GM12864 (cell line): ENCODE results near the gene MICU1.
"Not testable (repeated sequence)": the region's sequence is repeated elsewhere in the genome, so short reads cannot be mapped to it uniquely, and the experiment has no call there.

Source experiments
- DNase-seq: peaks from one replicate; pipeline ENCODE4 v3.0.0-alpha.2; 2011; ENCODE audit warnings: low read depth
- H3K4me3 ChIP-seq: 2 replicates; pipeline ENCODE4 v1.5.1; 2011; ENCODE audit warnings: mild to moderate bottlenecking, low read depth, low read length, control low read depth
- CTCF ChIP-seq: IDR thresholded peaks from 2 replicates; pipeline ENCODE4 v1.5.1; 2011; ENCODE audit warnings: low read depth, mild to moderate bottlenecking, moderate library complexity, low read length, control low read depth, inconsistent platforms; ENCODE audit errors: missing control alignments

Gene MICU1, protein sequence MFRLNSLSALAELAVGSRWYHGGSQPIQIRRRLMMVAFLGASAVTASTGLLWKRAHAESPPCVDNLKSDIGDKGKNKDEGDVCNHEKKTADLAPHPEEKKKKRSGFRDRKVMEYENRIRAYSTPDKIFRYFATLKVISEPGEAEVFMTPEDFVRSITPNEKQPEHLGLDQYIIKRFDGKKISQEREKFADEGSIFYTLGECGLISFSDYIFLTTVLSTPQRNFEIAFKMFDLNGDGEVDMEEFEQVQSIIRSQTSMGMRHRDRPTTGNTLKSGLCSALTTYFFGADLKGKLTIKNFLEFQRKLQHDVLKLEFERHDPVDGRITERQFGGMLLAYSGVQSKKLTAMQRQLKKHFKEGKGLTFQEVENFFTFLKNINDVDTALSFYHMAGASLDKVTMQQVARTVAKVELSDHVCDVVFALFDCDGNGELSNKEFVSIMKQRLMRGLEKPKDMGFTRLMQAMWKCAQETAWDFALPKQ

DNA sequence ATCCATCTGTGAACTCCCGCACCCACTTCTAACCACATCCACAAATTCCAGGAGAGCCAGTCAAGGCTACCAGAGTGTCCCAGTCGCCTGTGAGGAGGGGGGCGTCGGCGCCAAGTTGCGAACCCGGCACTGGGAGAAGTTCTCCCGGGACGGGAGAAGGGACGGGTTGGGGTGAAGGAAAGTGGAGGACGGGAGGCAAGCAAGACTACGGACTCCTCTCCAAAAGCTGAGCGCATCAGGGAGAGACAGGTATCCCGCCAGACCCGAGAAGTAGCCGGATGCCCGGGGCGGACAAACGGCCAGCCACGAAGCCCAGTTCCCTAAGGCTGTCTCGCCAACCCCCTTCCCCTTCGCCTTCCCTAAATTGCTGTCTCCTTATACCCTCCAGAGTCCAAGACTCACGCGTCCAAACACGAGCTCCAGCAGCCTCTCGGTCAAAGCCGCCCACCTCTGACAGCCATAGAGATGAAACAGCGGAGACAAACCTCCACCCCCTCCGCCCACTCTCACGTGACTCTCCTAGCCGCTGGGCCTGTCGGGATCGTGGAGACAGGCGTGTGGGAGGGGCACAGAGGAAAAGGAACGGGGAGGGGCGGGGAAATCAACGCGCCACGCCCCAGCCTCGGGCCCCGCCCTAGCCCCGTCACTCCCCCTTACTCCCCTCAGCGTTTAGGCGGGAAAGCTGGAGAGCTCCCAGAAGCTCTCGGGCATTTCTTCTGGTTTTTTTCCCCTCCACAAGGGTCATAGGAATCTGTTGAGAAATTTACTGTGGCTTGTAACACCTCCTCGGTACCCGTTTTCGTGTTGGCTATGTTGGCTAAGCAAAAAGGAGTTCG lies at the start of gene MICU1:
Gene MICU1 (minus strand): TSS at position 472 of the 836 bp plus-strand sequence. CDS start 59,286 bp downstream, outside the sequence.
- peak within 1 kb of the TSS; percentile 75 for H3K4me3 ChIP-seq
- no peak for TF ChIP-seq CTCF
- DNase-seq: peak; percentile 83

DNA sequence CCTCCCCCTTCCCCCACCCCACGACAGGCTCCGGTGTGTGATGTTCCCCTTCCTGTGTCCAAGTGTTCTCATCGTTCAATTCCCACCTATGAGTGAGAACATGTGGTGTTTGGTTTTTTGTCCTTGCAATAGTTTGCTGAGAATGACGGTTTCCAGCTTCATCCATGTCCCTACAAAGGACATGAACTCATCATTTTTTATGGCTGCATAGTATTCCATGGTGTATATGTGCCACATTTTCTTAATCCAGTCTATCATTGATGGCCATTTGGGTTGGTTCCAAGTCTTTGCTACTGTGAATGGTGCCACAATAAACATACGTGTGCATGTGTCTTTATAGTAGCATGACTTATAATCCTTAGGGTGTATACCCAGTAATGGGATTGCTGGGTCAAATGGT lies 48.3 kb upstream of the MICU1 start:
- not testable (repeated sequence) for H3K4me3 ChIP-seq, DNase-seq

DNA sequence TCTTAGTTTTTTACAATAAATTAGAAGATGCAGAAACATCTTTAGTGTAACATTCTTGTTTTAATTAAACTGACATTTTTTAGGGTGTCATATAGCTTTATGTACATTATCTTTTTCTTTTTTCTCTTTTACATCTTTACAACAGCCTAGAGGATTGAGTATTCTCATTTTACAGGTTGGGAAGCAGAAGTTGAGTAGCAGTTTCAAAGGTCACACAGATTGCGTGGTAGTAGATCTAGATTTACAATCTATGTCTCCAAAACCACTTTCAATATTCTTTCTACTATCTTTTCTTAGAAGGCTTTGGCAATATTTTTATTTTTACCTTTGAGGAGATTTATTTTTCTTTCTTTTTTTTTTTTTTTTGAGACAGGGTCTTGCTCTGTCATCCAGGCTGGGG lies 47.4 kb upstream of the MICU1 start:
- TF ChIP-seq CTCF: no peak
- no peak overlapping the region for H3K4me3 ChIP-seq

DNA sequence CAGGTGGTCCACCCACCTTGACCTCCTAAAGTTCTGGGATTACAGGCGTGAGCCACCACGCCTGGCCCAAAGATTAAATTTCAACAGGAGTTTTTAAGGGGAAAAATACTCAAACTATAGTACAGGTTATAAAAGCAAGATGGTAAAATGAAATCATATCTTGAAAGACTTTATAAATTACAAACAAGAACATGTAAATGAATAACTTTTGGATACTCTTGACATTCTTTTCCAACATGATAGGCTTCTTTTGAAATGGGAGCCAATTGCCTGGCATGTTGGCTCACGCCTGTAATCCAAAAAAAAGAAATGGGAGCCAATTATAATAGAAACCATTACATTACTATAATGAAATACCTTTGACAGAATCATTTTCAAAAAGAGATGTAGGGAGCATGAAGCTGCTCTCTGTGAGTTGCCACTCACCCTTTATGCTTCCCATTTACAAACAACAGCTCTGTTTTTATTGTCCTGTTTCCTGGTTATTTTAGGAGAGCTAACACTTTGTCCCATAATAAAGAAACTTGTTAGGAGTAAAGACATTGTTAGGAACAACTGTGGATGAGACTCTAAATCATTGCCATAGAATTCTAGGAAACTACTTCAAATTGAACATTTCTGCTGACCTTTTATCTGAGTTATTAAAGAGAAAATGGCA lies 41.5 kb upstream of the MICU1 start:
- no peak for TF ChIP-seq CTCF
- H3K4me3 ChIP-seq: no peak overlapping the region
- DNase-seq: no peak

More for the DNA sequence above, 47.4 kb upstream of the MICU1 start:
- DNase-seq: no peak

- no peak for DNase-seq
- TF ChIP-seq CTCF: no peak
- H3K4me3 ChIP-seq: no peak overlapping the region
Measured at GRCh38 chr10:72665925-72666324, 40.0 kb upstream of the MICU1 start.

- H3K4me3 ChIP-seq: no peak overlapping the region
- no peak for TF ChIP-seq CTCF
- DNase-seq: no peak
Measured at GRCh38 chr10:72663971-72664370, 38.1 kb upstream of the MICU1 start.

DNA sequence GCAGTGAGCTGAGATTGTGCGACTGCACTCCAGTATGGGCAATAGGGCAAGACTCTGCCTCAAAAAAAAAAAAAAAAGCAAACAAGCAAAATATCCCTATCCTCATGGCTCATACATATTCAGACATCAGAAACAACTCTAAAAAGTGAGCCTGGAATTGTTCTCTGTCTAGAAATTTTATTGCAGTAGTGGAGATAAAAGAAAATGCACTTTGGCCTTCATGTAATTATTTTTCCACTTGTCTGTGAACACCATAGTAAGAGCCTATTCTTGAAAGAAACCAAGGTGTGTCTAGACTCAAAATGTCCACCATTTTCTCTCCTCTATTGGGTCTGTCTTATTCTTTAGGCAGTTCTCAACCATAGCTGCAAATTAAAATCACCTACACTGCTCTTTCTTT lies 35.6 kb upstream of the MICU1 start:
- no peak for DNase-seq
- TF ChIP-seq CTCF: no peak
- no peak overlapping the region for H3K4me3 ChIP-seq
